Thoracic aorta (tissue), 2 donors: ENCODE data around the gene MS4A2. TPM values are rescaled to one million over a fixed set of nuclear protein-coding genes. Genes with fewer than 3 reads are reported as not detected.

Source experiments
- ATAC-seq: fragments of 150-250 bp; one replicate; pipeline ENCODE4 v1.8.0; 2017; ENCODE audit warnings: low read depth; ENCODE audit not compliant: insufficient number of reproducible peaks, low FRiP score
- DNase-seq: peaks from one replicate; pipeline ENCODE4 v3.0.0-alpha.2; 2020; ENCODE audit warnings: low spot score
- H3K27ac ChIP-seq, 2 donors: fragments of 200-600 bp; sonication (generic); 1 replicate in 1 of 2; 2 replicates in 1 of 2; pipeline ENCODE4 v1.5.1; 2016; ENCODE audit warnings: mild to moderate bottlenecking in 2 of 2, moderate library complexity in 2 of 2
- H3K27me3 ChIP-seq: fragments of 200-600 bp; sonication (generic); replicated peaks from 2 replicates; pipeline ENCODE4 v1.6.0; 2016; ENCODE audit warnings: mild to moderate bottlenecking; ENCODE audit not compliant: insufficient read depth
- H3K36me3 ChIP-seq: fragments of 200-600 bp; sonication (generic); one replicate; pipeline ENCODE4 v1.5.1; 2016
- H3K4me1 ChIP-seq, 2 donors: fragments of 200-600 bp; sonication (generic); 1 replicate in 1 of 2; 2 replicates in 1 of 2; pipeline versions ENCODE4 v1.5.1 to v1.6.0; 2016; ENCODE audit warnings: low read depth in 2 of 2, mild to moderate bottlenecking in 1 of 2; ENCODE audit not compliant: control insufficient read depth in 1 of 2
- H3K4me3 ChIP-seq: fragments of 200-600 bp; sonication (generic); 2 replicates; pipeline ENCODE4 v1.5.1; 2016; ENCODE audit warnings: mild to moderate bottlenecking
- H3K9me3 ChIP-seq: fragments of 200-600 bp; sonication (generic); 2 replicates; pipeline ENCODE4 v1.5.1; 2016
- total RNA-seq, 2 donors: library from RNA; depleted of rRNA; stranded (reverse); fragments of >200 nt; gene quantifications; one replicate each; pipeline versions ENCODE4 v1.1.0 to v1.2.3, GENCODE V29; 2016
- TF ChIP-seq, protein P1 (sequence below): fragments of 200-600 bp; sonication (generic); IDR thresholded peaks from one replicate; pipeline ENCODE4 v1.5.1; 2019; ENCODE audit warnings: antibody characterized with exemption

Gene MS4A2
- total RNA-seq, 2 donors from 2014 or later = 1.1 to 5.9 TPM

GRCh38 chr11:60131912-60132311, 43.4 kb downstream of the MS4A2 start:
- no peaks in the 10 kb centered on the region for H3K4me1 ChIP-seq
- TF ChIP-seq, protein P1, sequence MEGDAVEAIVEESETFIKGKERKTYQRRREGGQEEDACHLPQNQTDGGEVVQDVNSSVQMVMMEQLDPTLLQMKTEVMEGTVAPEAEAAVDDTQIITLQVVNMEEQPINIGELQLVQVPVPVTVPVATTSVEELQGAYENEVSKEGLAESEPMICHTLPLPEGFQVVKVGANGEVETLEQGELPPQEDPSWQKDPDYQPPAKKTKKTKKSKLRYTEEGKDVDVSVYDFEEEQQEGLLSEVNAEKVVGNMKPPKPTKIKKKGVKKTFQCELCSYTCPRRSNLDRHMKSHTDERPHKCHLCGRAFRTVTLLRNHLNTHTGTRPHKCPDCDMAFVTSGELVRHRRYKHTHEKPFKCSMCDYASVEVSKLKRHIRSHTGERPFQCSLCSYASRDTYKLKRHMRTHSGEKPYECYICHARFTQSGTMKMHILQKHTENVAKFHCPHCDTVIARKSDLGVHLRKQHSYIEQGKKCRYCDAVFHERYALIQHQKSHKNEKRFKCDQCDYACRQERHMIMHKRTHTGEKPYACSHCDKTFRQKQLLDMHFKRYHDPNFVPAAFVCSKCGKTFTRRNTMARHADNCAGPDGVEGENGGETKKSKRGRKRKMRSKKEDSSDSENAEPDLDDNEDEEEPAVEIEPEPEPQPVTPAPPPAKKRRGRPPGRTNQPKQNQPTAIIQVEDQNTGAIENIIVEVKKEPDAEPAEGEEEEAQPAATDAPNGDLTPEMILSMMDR = no peak
- no peaks in the 10 kb centered on the region for H3K9me3 ChIP-seq
- H3K36me3 ChIP-seq = no peaks in the 10 kb centered on the region
- no peak overlapping the region for H3K27ac ChIP-seq
- H3K27me3 ChIP-seq = no peaks in the 10 kb centered on the region
- ATAC-seq = no peak
- no peak overlapping the region for H3K4me3 ChIP-seq
- DNase-seq = no peak

- H3K9me3 ChIP-seq = no peaks in the 10 kb centered on the region
- H3K4me1 ChIP-seq = no peaks in the 10 kb centered on the region
- TF ChIP-seq, protein P1 = no peak
- DNase-seq (no peak), ATAC-seq (no peak)
- no peak overlapping the region for H3K27ac ChIP-seq
- no peaks in the 10 kb centered on the region for H3K36me3 ChIP-seq
- H3K4me3 ChIP-seq = no peak overlapping the region
- H3K27me3 ChIP-seq = no peaks in the 10 kb centered on the region
These were observed 45.5 kb downstream of the MS4A2 start for GRCh38 chr11:60133917-60134316.

GRCh38 chr11:60143768-60144167, 55.3 kb downstream of the MS4A2 start:
- ATAC-seq (no peak), DNase-seq (no peak)
- TF ChIP-seq, protein P1 = no peak
- H3K9me3 ChIP-seq = no peaks in the 10 kb centered on the region
- no peak overlapping the region for H3K27ac ChIP-seq
- no peaks in the 10 kb centered on the region for H3K36me3 ChIP-seq
- H3K4me3 ChIP-seq = no peak overlapping the region
- no peaks in the 10 kb centered on the region for H3K27me3 ChIP-seq
- H3K4me1 ChIP-seq = no peaks in the 10 kb centered on the region

DNA sequence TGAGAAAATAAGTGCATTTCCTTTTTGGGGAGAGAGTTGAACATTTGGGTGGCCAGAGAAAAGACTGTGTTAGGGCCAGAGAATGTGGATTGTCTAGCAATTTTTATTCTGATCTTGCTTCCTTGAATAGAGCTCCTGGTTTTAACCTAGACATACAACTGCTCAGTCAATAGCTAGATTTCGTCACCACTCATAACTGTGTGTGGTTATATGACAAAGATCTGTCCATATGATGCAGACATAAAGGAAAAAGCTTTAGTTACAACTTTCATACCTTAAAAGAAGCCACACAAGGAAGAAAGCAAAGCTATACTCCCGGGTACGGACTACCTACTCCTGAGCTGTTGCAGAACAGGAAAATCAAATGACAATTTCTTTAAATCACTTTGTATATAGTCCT, 57.2 kb downstream of the MS4A2 start:
- Histone ChIP-seq H3K4me3 (no peak overlapping the region), H3K9me3 (no peaks in the 10 kb centered on the region), H3K36me3 (no peaks in the 10 kb centered on the region), H3K4me1 (no peaks in the 10 kb centered on the region), H3K27me3 (no peaks in the 10 kb centered on the region), H3K27ac (no peak overlapping the region)
- DNase-seq (no peak), ATAC-seq (no peak)
- TF ChIP-seq, protein P1 = no peak

Other genes with a start within 250 kb of the MS4A2 start
- 1 to 10 TPM in 1 of 2 donors, not detected in 1; 1.8 TPM for gene CBLIF, start 243.2 kb upstream of the MS4A2 start, total RNA-seq
- not detected for gene TCN1, start 222.2 kb upstream of the MS4A2 start, total RNA-seq
- gene OOSP3, start 209.9 kb upstream of the MS4A2 start, total RNA-seq = not detected
- gene OOSP1, start 150.2 kb upstream of the MS4A2 start, total RNA-seq = not detected
- not detected for gene OOSP4A, start 124.6 kb upstream of the MS4A2 start, total RNA-seq
- gene OOSP4B, start 71.5 kb upstream of the MS4A2 start, total RNA-seq = not detected
- gene OOSP2, start 48.3 kb upstream of the MS4A2 start, total RNA-seq = not detected
- gene MS4A3, start 32.0 kb upstream of the MS4A2 start, total RNA-seq = not detected
- gene MS4A6A, start 94.4 kb downstream of the MS4A2 start, total RNA-seq = 100 to 1,000 TPM; 111 to 162 TPM
- 10 to 100 TPM in 1 of 2 donors, 1 to 10 TPM in 1; 1.1 to 13.9 TPM for gene MS4A4E, start 154.5 kb downstream of the MS4A2 start, total RNA-seq
- gene MS4A4A, start 192.0 kb downstream of the MS4A2 start, total RNA-seq = 10 to 100 TPM; 44.9 to 63.7 TPM
- gene MS4A6E, start 238.6 kb downstream of the MS4A2 start, total RNA-seq = not detected